ENCODE measurements around the gene GHR.

Gene GHR

GRCh38 chr5:42403236-42403635 is 20.0 kb upstream of the GHR start:
- no peak overlapping the region for H3K4me3 Mint-ChIP-seq
- H3K27ac Mint-ChIP-seq: no peak overlapping the region
- no peaks in the 10 kb centered on the region for H3K9me3 Mint-ChIP-seq
- H3K27me3 Mint-ChIP-seq (ENCODE audit: low read depth, poor library complexity): peaks cover 3% of the 10 kb centered on the region
- H3K36me3 Mint-ChIP-seq (ENCODE audit: low read depth): no peaks in the 10 kb centered on the region
- TF ChIP-seq, protein P1, sequence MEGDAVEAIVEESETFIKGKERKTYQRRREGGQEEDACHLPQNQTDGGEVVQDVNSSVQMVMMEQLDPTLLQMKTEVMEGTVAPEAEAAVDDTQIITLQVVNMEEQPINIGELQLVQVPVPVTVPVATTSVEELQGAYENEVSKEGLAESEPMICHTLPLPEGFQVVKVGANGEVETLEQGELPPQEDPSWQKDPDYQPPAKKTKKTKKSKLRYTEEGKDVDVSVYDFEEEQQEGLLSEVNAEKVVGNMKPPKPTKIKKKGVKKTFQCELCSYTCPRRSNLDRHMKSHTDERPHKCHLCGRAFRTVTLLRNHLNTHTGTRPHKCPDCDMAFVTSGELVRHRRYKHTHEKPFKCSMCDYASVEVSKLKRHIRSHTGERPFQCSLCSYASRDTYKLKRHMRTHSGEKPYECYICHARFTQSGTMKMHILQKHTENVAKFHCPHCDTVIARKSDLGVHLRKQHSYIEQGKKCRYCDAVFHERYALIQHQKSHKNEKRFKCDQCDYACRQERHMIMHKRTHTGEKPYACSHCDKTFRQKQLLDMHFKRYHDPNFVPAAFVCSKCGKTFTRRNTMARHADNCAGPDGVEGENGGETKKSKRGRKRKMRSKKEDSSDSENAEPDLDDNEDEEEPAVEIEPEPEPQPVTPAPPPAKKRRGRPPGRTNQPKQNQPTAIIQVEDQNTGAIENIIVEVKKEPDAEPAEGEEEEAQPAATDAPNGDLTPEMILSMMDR (IDR thresholded peaks at IDR 0.05): no peak
- H3K4me1 Mint-ChIP-seq: no peaks in the 10 kb centered on the region
- no peak for DNase-seq

DNA sequence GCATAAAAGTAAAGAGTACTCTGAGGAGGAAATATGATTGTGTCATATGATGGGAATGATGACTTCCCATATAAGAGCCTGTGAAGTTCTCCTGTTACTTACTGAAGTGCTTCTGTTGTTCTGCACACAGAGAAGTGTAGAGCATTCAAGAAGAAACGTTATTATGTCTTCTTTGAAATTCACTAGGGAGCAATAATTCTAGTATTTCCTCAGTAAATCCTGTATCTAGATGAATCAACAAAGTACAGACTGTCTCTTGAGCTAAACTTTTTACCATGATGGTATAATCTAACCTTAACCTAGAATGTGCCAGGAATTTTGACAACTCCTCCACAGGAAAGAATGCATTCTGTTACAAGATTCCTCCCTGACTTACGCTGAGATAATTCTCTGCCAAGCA is 18.9 kb upstream of the GHR start:
- H3K36me3 Mint-ChIP-seq (ENCODE audit: low read depth): no peaks in the 10 kb centered on the region
- H3K9me3 Mint-ChIP-seq: no peaks in the 10 kb centered on the region
- H3K4me3 Mint-ChIP-seq: no peak overlapping the region
- DNase-seq: no peak
- no peaks in the 10 kb centered on the region for H3K4me1 Mint-ChIP-seq
- no peak overlapping the region for H3K27ac Mint-ChIP-seq
- H3K27me3 Mint-ChIP-seq (ENCODE audit: low read depth, poor library complexity): no peaks in the 10 kb centered on the region
- TF ChIP-seq, protein P1 (IDR thresholded peaks at IDR 0.05): no peak

GRCh38 chr5:42419294-42419693 is 3.9 kb upstream of the GHR start:
- peaks cover 19% of the 10 kb centered on the region for H3K9me3 Mint-ChIP-seq
- no peak overlapping the region for H3K27ac Mint-ChIP-seq
- no peak for DNase-seq
- peaks cover 3% of the 10 kb centered on the region for H3K36me3 Mint-ChIP-seq (ENCODE audit: low read depth)
- TF ChIP-seq, protein P1 (IDR thresholded peaks at IDR 0.05): no peak
- H3K4me3 Mint-ChIP-seq: no peak overlapping the region
- peaks cover 5% of the 10 kb centered on the region for H3K27me3 Mint-ChIP-seq (ENCODE audit: low read depth, poor library complexity)
- no peaks in the 10 kb centered on the region for H3K4me1 Mint-ChIP-seq

DNA sequence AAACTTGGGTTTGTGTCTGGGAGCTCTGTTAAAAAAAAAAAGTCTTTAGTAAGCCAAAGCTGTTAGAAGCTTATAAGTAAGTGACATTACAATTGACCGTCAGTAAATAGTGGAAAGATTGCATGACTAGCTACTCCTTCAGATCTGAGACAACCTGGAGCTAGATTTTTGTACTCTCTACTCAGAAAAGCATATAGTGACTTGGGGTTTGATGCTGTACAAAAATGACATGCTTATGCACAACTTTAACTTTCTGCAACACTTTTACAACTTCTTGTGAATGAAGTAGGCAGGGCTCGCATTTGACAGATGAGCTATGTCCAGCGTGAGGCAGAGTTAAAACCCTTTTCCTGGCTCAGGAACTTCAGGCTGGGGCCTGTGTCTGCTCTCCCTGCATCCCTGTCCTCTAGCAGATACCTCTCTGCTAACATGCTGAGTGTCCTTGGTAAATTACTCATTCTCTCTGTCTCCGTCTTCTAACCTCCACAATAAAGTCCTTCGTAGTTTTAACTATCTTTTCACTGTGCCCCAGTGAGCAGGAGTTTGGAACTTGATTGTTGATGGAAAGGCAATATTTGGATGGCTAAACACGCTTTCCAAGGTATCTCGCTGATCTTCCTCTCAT is 471 bp upstream of the GHR start:
- Mint-ChIP-seq H3K27ac (no peak overlapping the region), H3K4me1 (no peaks in the 10 kb centered on the region), H3K36me3 (ENCODE audit: low read depth) (peaks cover 10% of the 10 kb centered on the region), H3K4me3 (no peak overlapping the region), H3K9me3 (peaks cover 10% of the 10 kb centered on the region), H3K27me3 (ENCODE audit: low read depth, poor library complexity) (peaks cover 13% of the 10 kb centered on the region)
- TF ChIP-seq, protein P1 (IDR thresholded peaks at IDR 0.05): no peak
- DNase-seq: no peak

DNA sequence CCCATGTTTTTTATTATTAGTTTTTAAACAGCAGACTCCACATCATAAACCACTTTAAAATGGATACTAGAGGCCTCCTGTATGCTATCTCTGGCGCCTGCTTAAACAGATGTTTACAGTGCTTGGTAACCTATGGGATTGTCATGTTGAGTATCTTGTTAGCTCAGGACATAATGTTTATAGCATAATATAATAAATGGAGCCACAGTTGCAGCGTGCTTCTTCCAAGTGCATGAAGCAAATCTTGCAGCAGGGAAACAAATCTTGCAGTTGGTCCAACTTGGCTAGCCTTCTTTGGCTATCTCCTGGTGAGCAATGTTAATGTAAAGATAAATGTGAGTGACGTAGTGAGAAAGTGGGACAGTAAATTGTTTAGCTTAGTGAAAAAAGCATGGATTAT is 2.8 kb downstream of the GHR start:
- Mint-ChIP-seq H3K4me3 (no peak overlapping the region), H3K27me3 (ENCODE audit: low read depth, poor library complexity) (peaks cover 10% of the 10 kb centered on the region), H3K27ac (no peak overlapping the region), H3K4me1 (no peaks in the 10 kb centered on the region), H3K36me3 (ENCODE audit: low read depth) (peaks cover 16% of the 10 kb centered on the region), H3K9me3 (peaks cover 20% of the 10 kb centered on the region)
- no peak for DNase-seq
- TF ChIP-seq, protein P1 (IDR thresholded peaks at IDR 0.05): no peak

- TF ChIP-seq, protein P1 (IDR thresholded peaks at IDR 0.05): no peak
- Mint-ChIP-seq H3K4me1 (peaks cover 3% of the 10 kb centered on the region), H3K27me3 (ENCODE audit: low read depth, poor library complexity) (peaks cover 10% of the 10 kb centered on the region), H3K4me3 (no peak overlapping the region), H3K36me3 (ENCODE audit: low read depth) (peaks cover 16% of the 10 kb centered on the region), H3K9me3 (peaks cover 20% of the 10 kb centered on the region), H3K27ac (no peak overlapping the region)
- no peak for DNase-seq
These were observed 6.5 kb downstream of the GHR start for GRCh38 chr5:42429694-42430093.

Measured in nephron progenitor cell (in vitro differentiated cells).